Endometrial microvascular endothelial cells (primary cell): ENCODE results near the gene SMIM27. TPM values are rescaled to one million over a fixed set of nuclear protein-coding genes. Genes with fewer than 3 reads are reported as not detected.

ENCODE experiments used
- in situ Hi-C: cut with HindIII; loops from 2 replicates; pipeline ENCODE4 v1.10.0; 2017; ENCODE audit warnings: low sequenced_read_pairs, low pct_unique_long_range_greater_than_20kb; ENCODE audit errors: inconsistent ontology term
- total RNA-seq: library from RNA; depleted of rRNA; stranded (reverse); fragments of >200 nt; gene quantifications from one replicate; pipeline ENCODE4 v1.2.3, GENCODE V29; 2015; ENCODE audit errors: inconsistent ontology term

Gene SMIM27
- total RNA-seq, 1 donor from 2014 or later = 3.4 TPM

DNA sequence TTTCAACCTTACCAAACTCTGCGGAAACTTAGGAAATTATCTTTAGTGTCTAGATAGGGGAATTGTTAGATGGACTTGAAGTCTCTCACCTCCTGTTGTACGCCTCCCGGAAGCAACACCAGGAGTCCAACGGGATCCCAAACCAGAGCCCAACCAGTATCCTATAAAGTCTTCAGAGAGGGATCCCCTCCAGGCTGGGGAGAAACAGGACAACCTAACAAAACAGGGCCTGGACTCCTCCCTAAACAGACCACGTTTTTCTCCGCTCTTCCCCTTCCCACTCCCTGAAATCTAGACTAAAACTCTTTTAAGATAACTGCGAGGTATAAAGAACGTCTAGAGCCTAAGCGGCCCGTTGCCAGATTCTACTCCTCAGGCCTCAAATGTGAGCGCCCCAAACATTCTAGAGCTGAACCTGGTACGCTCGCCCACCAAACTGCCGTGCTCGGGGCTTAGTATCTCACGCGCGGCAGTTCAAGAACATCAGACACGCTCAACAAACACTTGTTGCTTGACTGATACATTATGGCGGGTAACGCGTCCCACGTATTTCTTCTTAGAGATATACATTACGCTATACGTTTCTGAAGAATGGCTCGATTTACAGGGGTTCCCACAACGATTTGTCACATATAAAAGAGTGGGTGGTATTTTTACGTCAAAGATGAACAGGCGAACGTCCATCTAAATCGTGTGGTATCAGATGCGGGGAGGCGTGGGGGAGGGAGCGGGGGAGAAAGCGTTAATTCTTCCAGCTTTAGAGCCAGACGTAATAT is 663 bp upstream of the SMIM27 start:
- in situ Hi-C loops = no loop called here

DNA sequence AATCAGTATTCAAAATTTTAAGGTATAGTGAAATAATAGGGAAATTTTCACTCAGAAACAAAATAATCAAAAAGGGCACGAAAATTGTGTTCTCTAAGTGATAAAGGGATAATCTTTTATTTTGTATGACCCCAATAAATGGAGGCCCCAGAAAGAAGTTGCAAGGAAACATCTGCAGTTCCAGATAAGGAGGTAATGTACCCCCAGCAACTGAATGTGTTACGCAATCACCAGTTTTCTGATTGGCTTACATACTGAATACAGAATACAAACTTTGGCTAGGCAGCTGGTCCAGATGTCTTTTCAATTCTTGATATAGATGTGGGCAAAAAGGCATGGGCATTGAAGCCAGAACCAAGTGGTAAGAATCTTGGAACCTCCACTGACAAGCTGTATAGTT is 2.0 kb downstream of the SMIM27 start:
- in situ Hi-C loops = no loop called here

DNA sequence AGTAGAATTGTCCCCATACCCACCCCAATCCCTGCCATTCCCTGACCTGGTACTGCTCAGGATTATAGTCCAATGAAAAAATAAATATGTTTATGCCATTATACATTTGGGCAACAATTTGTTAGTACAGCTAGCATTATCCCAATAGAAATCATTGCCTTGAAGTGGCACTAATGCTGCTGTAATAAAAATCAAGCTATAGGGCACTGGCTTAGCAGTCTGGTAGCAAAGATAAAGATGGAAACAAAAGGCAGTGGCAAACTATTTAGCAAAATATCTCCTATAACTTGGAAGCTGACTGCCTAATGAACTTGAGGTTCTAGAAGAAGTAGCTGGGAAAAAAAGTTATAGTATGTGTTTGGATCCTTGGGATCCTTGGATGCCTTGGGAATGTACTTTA is 2.5 kb downstream of the SMIM27 start:
- in situ Hi-C loops = no loop called here

DNA sequence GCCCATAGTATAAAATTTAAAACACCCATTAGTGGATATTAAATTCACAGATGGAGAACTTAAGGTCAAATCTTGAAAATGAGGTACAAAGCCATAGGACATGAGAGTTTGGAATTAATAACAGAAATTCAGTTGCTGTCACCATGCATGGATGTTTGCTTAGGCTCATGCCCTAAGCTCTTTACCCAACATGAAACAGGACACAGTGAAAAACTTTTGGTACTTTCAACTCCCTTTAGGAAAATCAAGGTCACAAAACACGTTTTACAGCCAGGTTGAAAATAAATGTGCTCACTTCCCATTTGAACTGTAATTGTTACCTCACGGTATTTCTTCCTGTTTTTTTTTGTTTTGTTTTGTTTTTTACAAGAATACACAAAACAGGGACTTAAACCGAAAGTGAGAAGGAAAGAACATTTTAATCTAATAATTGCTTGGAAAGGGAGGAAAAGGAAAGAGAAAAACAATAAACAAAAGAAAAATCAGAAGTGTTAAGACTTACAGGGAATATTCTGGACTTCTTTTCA is 6.3 kb downstream of the SMIM27 start:
- in situ Hi-C loops = no loop called here

DNA sequence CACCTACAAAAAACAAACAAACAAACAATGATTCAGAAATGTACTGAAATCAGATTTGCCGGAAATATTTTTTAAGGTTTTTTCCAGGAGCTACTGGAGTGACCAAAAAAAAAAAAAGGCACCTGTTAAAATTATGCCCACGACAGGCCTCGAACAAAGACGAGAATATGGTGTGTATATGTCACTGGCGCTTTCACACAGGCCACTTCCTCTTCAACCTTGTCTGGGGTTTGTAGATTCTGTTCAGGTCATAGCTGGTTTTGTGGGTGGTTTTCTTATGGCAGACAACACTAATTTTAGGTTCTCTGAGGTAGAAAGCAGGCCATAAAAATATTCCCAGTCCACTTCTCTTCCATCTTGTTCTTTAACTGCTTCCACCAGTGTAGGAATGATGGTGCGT is 13.8 kb downstream of the SMIM27 start:
- in situ Hi-C loops = no loop called here

DNA sequence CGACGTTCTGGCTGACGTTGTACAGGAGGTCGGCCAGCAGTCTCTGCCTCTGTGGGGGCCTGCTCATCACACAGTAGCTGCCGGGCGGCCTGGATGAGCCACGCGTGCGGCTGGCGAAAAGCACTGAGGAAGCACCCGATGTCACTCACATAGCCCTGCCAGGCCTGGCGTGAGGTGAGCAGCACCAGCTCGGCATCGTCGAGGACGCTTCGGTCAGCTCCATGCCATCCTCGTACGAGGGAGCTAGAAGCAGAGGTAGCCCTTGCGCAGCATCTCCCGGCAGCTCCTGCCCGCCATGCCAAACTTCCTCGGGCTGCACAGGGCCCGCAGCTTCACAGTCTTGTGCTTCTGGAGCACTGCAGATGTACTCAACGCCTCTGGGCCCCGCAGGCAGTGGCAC is 14.6 kb downstream of the SMIM27 start:
- in situ Hi-C loops = no loop called here

DNA sequence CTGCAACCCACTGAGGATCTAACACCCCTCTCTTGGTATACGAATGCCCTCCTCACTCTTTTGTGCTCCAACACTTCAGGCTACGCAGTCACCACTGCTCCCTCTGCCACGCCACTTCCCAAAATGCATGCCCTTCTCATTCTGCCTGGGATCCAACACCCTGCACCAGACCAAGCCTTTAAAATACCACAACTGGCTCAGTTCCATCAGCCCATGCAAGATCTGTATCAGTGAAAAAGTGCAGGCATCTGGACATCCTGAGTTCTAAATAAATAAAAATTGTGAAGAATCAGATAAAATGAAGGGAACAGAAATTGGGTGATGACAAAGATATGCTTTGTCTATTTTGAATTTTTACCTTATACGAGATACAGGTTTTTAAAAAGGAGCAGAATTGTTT is 18.1 kb downstream of the SMIM27 start:
- in situ Hi-C loops = no loop called here

DNA sequence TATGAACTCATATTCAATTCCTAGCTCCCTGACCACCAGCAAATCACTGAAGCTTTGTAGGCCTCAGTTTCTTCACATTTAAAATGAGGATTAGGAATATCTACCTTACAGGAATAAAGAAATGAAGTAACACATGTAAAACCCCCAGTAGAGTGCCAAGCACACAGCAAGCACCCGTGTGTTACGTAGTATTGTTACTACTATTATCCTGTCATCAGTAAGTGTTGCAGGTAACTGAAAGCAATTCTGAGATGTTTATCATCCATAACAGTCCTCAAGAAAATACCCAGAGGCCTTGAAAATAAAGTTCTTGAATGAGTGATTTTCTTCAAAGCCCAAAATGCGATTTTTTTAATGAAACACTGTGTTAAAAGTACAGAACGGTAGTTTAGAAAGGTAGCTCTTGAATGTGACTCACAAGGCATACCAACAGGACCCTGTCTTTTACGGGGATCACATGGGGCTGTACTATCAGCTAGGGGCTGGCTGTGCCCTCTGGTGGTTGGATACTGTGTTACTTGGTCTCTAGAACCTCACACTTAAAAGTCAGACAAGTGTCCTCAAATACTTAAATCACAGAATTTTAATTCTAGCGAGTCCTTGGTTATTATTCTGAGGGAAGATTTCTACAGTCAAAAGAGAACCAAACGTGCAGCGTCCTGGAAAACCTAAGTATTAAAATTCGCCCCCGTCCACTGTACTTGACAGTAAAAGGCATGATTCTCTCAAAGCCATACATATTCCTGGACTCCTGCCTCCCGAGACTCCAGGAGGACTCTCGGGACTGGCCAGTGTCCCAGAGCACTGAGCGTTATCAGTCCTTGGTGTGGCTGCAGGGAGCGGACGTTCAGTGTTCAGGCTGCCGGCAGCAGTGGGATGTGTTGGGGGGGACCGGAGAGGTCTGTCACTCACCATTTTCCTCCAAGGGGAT is 20.1 kb downstream of the SMIM27 start:
- in situ Hi-C loops = no loop called here

DNA sequence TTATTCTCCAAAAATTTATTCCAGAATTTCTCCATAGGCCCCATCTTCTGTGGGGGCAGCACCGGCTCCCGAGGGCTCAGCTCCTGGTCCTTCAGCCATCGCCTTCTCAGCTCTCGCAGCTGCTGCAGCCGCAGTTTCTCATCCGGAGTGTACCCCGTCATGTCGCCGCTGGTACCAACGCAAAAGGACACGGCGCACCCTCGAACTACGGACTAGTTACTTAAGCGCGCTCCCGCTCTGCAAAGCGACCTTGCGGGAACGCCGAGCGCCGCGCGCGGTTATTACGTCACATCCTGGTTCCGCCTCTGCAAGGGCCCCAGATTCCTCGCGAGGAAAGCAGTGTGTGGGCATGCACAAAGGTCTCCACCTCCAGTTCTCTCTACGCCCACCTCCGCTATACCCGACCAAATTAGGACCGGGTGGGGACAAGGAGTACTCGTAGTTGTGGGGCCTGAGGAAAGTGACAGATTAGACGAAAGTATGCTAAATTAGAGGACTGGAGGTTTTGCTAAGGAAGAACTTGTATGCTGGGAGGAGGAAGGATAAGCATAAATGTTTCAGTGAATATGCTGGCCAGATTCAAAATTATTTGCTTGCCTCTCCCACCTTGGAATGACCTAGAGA is 20.9 kb downstream of the SMIM27 start, which contains the start of gene NDUFB6:
Gene NDUFB6, minus strand, starts transcription at position 260 of the 624 bp plus-strand sequence. Its CDS starts 99 bp downstream, at position 161.
- in situ Hi-C loops = no loop called here

DNA sequence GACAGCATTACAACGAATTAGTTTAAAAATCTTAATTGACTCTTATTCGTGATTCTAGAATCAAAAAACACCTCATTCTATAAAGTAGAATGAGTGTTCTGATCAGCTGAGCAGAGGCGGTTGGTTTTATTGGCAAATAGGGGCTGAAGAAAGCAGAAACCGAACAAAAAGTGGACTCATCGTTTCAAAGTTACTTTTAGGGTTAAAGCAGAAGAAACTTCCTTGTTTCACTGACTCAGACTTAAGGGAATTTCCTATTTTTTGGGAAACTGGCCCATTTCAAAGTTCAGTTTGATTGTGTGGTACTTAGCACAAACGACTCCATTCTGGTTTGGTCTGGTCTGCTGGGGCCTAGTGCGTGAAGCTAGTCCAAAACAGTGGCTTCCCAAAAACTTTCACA is 21.7 kb downstream of the SMIM27 start:
- in situ Hi-C loops = no loop called here

DNA sequence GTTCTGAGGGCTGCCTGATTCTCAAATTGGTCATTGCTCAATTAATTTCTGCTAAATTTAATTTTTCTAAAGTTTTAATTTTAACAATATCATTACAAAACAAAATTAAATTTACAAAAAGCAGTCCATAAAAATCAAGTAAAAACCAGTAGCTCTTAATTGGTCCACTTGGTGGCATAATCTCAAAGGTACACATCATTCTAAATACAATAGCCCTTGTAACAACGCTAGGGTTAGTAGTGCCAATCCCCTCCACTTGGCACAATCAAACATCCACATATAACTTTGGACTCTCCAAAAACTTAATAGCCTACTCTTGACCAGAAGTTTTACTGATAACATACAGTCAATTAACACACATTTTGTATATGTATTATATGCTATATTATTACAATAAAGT is 22.7 kb downstream of the SMIM27 start:
- in situ Hi-C loops = no loop called here

DNA sequence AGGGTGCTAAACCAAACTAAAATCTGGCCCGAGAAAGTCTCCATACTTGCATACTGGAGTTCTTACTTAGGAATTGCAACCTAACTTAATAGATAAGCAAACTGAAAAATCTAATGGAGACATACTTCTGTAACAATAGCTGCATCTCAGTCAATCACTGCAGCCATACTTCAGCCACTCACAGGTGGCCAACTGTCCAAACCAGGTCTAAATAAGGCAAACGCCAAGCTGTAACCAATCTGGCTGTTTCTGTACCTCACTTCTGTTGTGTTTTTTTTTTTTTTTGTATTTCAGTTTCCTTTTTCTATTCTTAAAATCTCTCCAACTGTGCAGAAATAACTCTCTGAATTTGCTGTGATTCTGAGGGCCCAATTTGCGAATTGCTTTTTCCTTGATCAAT is 25.2 kb downstream of the SMIM27 start:
- in situ Hi-C loops = no loop called here

DNA sequence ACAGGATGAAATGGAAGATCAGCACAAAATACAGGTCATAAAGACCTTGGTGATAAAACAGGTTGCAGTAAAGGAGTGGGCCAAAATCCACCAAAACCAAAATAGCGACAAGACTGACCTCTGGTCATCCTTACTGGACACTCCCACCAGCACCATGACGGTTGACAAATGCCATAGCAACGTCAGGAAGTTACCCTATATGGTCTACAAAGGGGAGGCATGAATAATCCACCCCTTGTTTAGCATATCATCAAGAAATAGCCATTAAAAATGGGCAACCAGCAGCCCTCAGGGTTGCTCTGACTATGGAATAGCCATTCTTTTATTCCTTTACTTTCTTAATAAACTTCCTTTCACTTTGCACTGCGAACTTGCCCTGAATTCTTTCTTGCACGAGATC is 26.8 kb downstream of the SMIM27 start:
- in situ Hi-C loops = no loop called here

DNA sequence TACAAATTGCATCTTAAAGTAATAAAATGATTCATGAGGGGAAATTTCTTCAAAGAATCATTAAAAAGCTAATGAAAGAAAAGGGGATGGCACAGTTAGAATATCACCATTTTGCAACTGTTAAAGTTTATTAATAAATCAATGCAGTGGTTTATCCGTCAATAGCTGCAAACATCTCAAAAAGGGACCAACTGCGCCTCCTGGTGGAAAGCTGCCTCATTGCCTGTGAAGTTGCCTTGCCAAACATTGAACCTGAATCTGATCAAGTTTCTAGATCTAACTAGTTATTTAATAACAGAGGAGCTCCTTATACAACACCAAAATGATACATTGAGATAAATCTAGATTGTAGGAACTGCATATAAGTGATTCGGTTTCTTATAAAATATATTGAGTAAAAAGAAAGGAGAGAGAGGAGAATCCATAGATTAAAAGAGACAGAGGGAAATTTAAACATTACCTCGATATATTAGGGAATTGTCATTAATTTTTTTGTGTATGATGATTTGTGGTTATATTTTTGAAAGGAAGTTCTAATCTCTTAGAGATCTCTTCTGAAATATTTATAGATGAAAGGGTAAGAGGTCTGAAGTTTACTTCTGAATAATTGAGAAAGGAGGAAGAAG is 27.7 kb downstream of the SMIM27 start:
- in situ Hi-C loops = no loop called here

DNA sequence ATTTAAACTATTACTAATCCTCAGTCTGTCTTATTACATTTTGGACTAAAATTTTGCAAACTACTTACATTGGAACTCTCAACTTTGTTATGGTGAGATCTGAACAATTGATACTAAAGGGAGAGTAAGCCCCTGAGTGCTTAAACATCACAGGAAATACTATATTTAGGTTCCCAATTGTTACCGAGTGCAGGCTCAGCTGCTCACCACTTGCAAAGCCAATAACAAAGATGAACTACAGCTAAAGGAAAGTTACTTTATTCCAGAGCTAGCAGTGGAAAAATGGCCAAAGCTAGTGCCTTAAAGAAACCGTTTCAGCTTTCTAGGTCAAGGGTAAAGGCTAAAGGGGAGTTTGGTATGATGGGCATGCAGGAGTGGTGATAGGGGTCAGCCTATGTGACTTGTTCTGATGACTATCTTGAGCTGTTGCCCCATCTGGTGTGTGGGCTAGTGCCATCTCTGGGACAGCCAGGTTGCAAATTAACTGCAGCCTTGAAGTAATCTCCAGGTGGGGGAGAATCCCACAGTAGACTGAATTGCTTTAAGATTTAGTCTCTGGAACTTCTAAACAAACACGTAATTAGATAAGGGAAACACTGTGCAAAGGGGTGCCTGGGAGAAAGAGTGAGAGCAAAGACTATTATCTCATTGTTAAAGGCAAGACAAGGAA is 28.6 kb downstream of the SMIM27 start:
- in situ Hi-C loops = no loop called here

DNA sequence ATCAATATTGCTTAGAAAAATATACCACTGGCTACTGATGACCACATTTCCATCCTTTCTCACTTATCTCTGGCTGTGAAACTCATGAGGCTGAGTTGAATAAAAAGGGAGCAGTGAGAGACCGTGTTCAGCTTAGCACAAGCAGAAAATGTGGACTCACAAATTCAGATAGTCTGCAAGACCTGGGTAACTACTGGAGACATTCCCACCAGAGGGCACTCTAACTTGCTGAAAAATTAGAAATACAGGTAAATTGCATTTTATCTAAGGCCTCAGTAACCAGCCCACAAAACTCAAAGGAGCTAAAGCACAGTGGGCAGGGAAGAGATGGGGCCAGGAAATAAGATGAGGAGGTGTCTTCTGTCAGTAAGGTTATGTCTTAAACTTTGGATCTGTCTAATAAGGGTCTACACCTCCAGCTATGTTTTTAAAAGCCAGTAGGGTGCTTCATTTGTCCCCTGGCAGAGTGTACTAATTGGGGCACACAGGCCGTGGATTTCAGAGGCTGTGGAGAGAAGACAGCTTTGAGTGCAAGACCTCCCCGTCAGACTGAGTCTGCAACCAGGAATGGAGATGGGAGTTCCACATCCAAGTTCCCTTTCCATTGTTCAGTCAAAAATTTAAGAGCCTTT is 29.5 kb downstream of the SMIM27 start:
- in situ Hi-C loops = no loop called here

DNA sequence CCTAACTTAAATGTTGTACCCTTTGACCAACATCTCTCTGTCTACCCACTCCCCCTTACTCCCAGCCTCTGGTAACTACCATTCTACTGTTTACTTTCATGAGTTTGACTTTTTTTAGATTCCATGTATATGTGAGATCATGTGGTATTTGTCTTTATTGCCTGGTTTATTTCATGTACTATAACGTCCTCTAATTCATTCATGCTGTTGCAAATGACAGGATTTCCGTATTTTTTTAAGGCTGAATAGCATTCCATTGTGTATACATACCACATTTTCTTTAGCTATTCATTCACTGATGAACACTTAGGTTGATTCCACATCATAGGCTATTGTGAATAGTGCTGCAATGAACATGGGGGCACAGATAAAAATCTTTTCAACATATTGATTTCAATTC is 32.7 kb downstream of the SMIM27 start:
- in situ Hi-C loops = no loop called here

DNA sequence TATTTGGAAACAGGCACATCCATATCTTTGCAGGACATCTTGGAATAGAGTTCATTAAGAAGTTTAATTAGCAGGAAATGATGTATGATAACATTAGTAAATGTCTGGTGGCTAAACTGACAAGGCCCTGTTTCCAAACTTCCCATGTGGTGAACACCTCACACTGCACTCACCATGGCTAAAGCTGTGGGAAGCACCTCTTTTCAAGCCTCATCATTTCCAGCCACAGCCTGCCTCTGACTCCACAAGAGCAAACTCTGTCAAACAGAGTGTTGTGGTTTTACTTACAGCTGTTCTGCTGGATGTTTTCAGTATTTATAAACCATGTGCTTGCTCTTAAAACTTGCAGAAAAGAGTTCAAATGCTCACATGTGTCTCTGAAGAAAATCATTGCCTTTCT is 35.8 kb downstream of the SMIM27 start:
- in situ Hi-C loops = no loop called here
